GM23338 (cell line): ENCODE data around the gene PXK.

Experiments
- CREB1 ChIP-seq: fragments of 250-450 bp; sonication (Bioruptor Pico); IDR thresholded peaks from 2 replicates; pipeline ENCODE4 v1.5.0; 2020; ENCODE audit warnings: low read depth, mild to moderate bottlenecking, moderate library complexity
- CTCF ChIP-seq, 2 experiments: fragments of 200-600 bp in 1 of 2; sonication (generic) in 1 of 2; conservative IDR thresholded peaks; 2 replicates each; pipeline versions ENCODE4 v1.5.1 to v1.6.1; 2016 to 2017; ENCODE audit warnings: antibody characterized with exemption in 2 of 2, low read depth in 2 of 2, mild to moderate bottlenecking in 2 of 2, moderate library complexity in 1 of 2
- ETS1 ChIP-seq: IDR thresholded peaks from 2 replicates; pipeline ENCODE4 v1.6.1; 2016; ENCODE audit warnings: antibody characterized with exemption
- EZH2 ChIP-seq: fragments of 200-600 bp; sonication (generic); IDR thresholded peaks from one replicate; pipeline ENCODE4 v1.8.0; 2017; ENCODE audit warnings: antibody characterized with exemption, mild to moderate bottlenecking, low read depth; ENCODE audit not compliant: unreplicated experiment
- EZH2phosphoT487 ChIP-seq: fragments of 200-600 bp; sonication (generic); IDR thresholded peaks from one replicate; pipeline ENCODE4 v1.8.1; 2018; ENCODE audit warnings: antibody characterized with exemption; ENCODE audit not compliant: unreplicated experiment
- JUNB ChIP-seq: IDR thresholded peaks from one replicate; pipeline ENCODE4 v1.6.1; 2016; ENCODE audit warnings: antibody characterized with exemption; ENCODE audit not compliant: unreplicated experiment
- POLR2AphosphoS5 ChIP-seq: IDR thresholded peaks from 2 replicates; pipeline ENCODE4 v1.6.1; 2016; ENCODE audit warnings: antibody characterized with exemption, low read depth
- REST ChIP-seq: IDR thresholded peaks from one replicate; pipeline ENCODE4 v1.6.1; 2018; ENCODE audit warnings: antibody characterized with exemption; ENCODE audit not compliant: unreplicated experiment
- STAT1 ChIP-seq: IDR thresholded peaks from one replicate; pipeline ENCODE4 v1.6.1; 2016; ENCODE audit warnings: antibody characterized with exemption; ENCODE audit not compliant: unreplicated experiment
- ZNF114 ChIP-seq: fragments of 250-450 bp; sonication (Bioruptor Pico); IDR thresholded peaks from 2 replicates; pipeline ENCODE4 v1.5.0; 2020; ENCODE audit warnings: mild to moderate bottlenecking, moderate library complexity
- ZNF331 ChIP-seq: fragments of 250-450 bp; sonication (Bioruptor Pico); IDR thresholded peaks from 2 replicates; pipeline ENCODE4 v1.5.0; 2020; ENCODE audit warnings: low read depth, mild to moderate bottlenecking, moderate library complexity
- ZNF462 ChIP-seq: fragments of 250-450 bp; sonication (Bioruptor Pico); IDR thresholded peaks from 2 replicates; pipeline ENCODE4 v1.5.0; 2020; ENCODE audit warnings: mild to moderate bottlenecking, moderate library complexity

- TF ChIP-seq CTCF (conservative IDR thresholded peaks at IDR 0.05; ENCODE audit: low read depth in 2 of 2): no peak
- TF ChIP-seq EZH2: no peak
- TF ChIP-seq POLR2AphosphoS5: no peak
- TF ChIP-seq ETS1: no peak
- TF ChIP-seq REST: no peak
- TF ChIP-seq JUNB: no peak
- no peak for TF ChIP-seq ZNF114 (CRISPR knock-in tag)
- TF ChIP-seq EZH2phosphoT487: no peak
- TF ChIP-seq CREB1: no peak
- no peak for TF ChIP-seq STAT1
- no peak for TF ChIP-seq ZNF331 (CRISPR knock-in tag)
- TF ChIP-seq ZNF462 (CRISPR knock-in tag): no peak
Measured at GRCh38 chr3:58383476-58383875, 50.8 kb downstream of the PXK start.
